GM12878 (cell line): ENCODE data around the gene METTL8. TPM values are rescaled to one million over a fixed set of nuclear protein-coding genes. Genes with fewer than 3 reads are reported as not detected.

ENCODE experiments used
- ATAC-seq: fragments of 200-7000 bp; cut with Tn5 transposase; 3 replicates; pipeline ENCODE4 v1.9.1; 2020; ENCODE audit warnings: mild to moderate bottlenecking, moderate library complexity
- BruUV-seq: library from RNA; stranded (reverse); fragments of 400-500 nt; replicated peaks from 2 replicates; lab custom pipeline; 2021; lab: Mats Ljungman, UMichigan
- CTCF ChIA-PET: fragments of 300-600 bp; sonication (Branson Sonifier 250); formaldehyde crosslinking; extraction: SDS; loops from one replicate; lab custom pipeline; 2021; ENCODE audit warnings: inconsistent platforms; lab: Yijun Ruan, JAX
- POLR2A ChIA-PET: fragments of 350-600 bp; formaldehyde crosslinking; extraction: SDS; loops from one replicate; lab custom pipeline; 2021; ENCODE audit warnings: inconsistent platforms; lab: Charles Lee
- RAD21 ChIA-PET: fragments of 300-600 bp; sonication (Branson Sonifier 250); formaldehyde crosslinking; loops from one replicate; lab custom pipeline; 2023; ENCODE audit warnings: antibody characterized with exemption; ENCODE audit not compliant: unreplicated experiment; lab: Charles Lee
- SMC1A ChIA-PET: fragments of 300-600 bp; sonication (Branson Sonifier 250); formaldehyde crosslinking; loops from one replicate; lab custom pipeline; 2023; ENCODE audit not compliant: unreplicated experiment, uncharacterized antibody; lab: Charles Lee
- DNase-seq: peaks from one replicate; pipeline ENCODE4 v3.0.0-alpha.2; 2011; ENCODE audit warnings: low read depth, low spot score
- FAIRE-seq: peaks from 3 replicates; lab custom pipeline; 2011; peaks lifted over from hg19 to GRCh38; lab: Jason Lieb, UNC
- H2AFZ ChIP-seq: 2 replicates; pipeline ENCODE4 v1.6.0; 2011; ENCODE audit warnings: low read depth, low read length, control low read depth; ENCODE audit not compliant: control insufficient read depth
- H3K27ac ChIP-seq: 2 replicates; pipeline ENCODE4 v1.5.1; 2011; ENCODE audit warnings: control low read depth; ENCODE audit not compliant: control insufficient read depth, insufficient read depth
- H3K27me3 ChIP-seq, 2 experiments: replicated peaks in 1 of 2; 2 replicates each; pipeline versions ENCODE4 v1.6.0 to v1.6.1; 2011; ENCODE audit warnings: low read length in 1 of 2; ENCODE audit not compliant: control insufficient read depth in 2 of 2, insufficient read depth in 2 of 2
- H3K36me3 ChIP-seq, 2 experiments: 2 replicates each; pipeline ENCODE4 v1.5.1; 2011; ENCODE audit warnings: low read length in 1 of 2; ENCODE audit not compliant: control insufficient read depth in 2 of 2, insufficient read depth in 2 of 2
- H3K4me1 ChIP-seq: 2 replicates; pipeline ENCODE4 v1.6.1; 2011; ENCODE audit warnings: mild to moderate bottlenecking, low read length, moderate library complexity, mixed read lengths; ENCODE audit not compliant: control insufficient read depth, insufficient read depth
- H3K4me2 ChIP-seq: 2 replicates; pipeline ENCODE4 v1.6.0; 2011; ENCODE audit warnings: control low read depth; ENCODE audit not compliant: control insufficient read depth, insufficient read depth
- H3K4me3 ChIP-seq: fragments of 200-600 bp; sonication (generic); 2 replicates; pipeline ENCODE4 v1.5.1; 2016
- H3K79me2 ChIP-seq: 2 replicates; pipeline ENCODE4 v1.6.0; 2011; ENCODE audit warnings: low read length; ENCODE audit not compliant: control insufficient read depth, insufficient read depth
- H3K9ac ChIP-seq: 2 replicates; pipeline ENCODE4 v1.8.0; 2011; ENCODE audit warnings: low read length, control low read depth, mixed read lengths; ENCODE audit not compliant: control insufficient read depth, insufficient read depth
- H3K9me3 ChIP-seq: replicated peaks from 3 replicates; pipeline ENCODE4 v1.5.1; 2011; ENCODE audit warnings: mild to moderate bottlenecking, low read length; ENCODE audit not compliant: control insufficient read depth, insufficient read depth
- H4K20me1 ChIP-seq: 2 replicates; pipeline ENCODE4 v1.6.0; 2011; ENCODE audit not compliant: control insufficient read depth, insufficient read depth
- CTCF ChIP-seq, 3 experiments: IDR thresholded peaks in 2 of 3; conservative IDR thresholded peaks in 1 of 3; 2 replicates each; pipeline ENCODE4 v1.5.1; 2011; ENCODE audit warnings: low read depth in 3 of 3, low read length in 3 of 3, mild to moderate bottlenecking in 3 of 3, control low read depth in 2 of 3, moderate library complexity in 2 of 3, inconsistent platforms in 1 of 3, mixed read lengths in 1 of 3; ENCODE audit not compliant: control insufficient read depth in 2 of 3, insufficient read depth in 1 of 3; ENCODE audit errors: extremely low read depth in 1 of 3
- EGR1 ChIP-seq, 2 experiments: IDR thresholded peaks; 1 replicate in 1 of 2; 2 replicates in 1 of 2; pipeline ENCODE4 v1.6.1; 2011 to 2012; ENCODE audit warnings: low read depth in 2 of 2, low read length in 2 of 2, borderline replicate concordance in 1 of 2, mild to moderate bottlenecking in 1 of 2, moderate library complexity in 1 of 2
- HSF1 ChIP-seq: fragments of 150-350 bp; IDR thresholded peaks from 2 replicates; pipeline ENCODE4 v1.6.1; 2014; ENCODE audit warnings: mild to moderate bottlenecking, low read depth, low read length
- PAX5 ChIP-seq: IDR thresholded peaks from 2 replicates; pipeline ENCODE4 v1.6.1; 2011; ENCODE audit warnings: low read depth, low read length, borderline replicate concordance
- RAD21 ChIP-seq: IDR thresholded peaks from 2 replicates; pipeline ENCODE4 v1.6.1; 2011; ENCODE audit warnings: mild to moderate bottlenecking, low read depth, low read length, moderate library complexity; ENCODE audit not compliant: insufficient read depth
- YY1 ChIP-seq: IDR thresholded peaks from 2 replicates; pipeline ENCODE4 v1.6.1; 2011; ENCODE audit warnings: low read depth, mild to moderate bottlenecking, low read length
- ZNF217 ChIP-seq: fragments of 450-650 bp; IDR thresholded peaks from 2 replicates; pipeline ENCODE4 v1.6.1; 2017; ENCODE audit warnings: antibody characterized with exemption, mild to moderate bottlenecking
- WGBS: methylation state at CpG from one replicate; pipeline ENCODE4 v1.1.6; 2016; ENCODE audit warnings: low lambda C conversion rate; ENCODE audit not compliant: insufficient replicate concordance, insufficient coverage; ENCODE audit errors: missing lambda C conversion rate; 5-methylcytosine and 5-hydroxymethylcytosine counted together
- in situ Hi-C: fragments of 300-500 bp; cut with MboI; formaldehyde crosslinking; loops from 9 replicates; pipeline ENCODE4 v1.14.3; 2018; ENCODE audit warnings: mixed read lengths
- intact Hi-C: fragments of 100-400 bp; cut with micrococcal nuclease; formaldehyde crosslinking; loops from one replicate; pipeline ENCODE4 v1.14.2; 2022; ENCODE audit not compliant: unreplicated experiment
- polyA plus RNA-seq, 11 experiments: library from polyadenylated mRNA; depleted of rRNA in 4 of 11; unstranded in 6 of 11; stranded (reverse) in 5 of 11; fragments of >200 nt; fragmentation: Nextera tagmentation in 4 of 11; fragmentation: Illumina TruSeq in 1 of 11; extraction: Ambion mirVana in 4 of 11; extraction: Trizol in 1 of 11; gene quantifications; 1 replicate in 1 of 11; 2 replicates in 10 of 11; pipeline versions ENCODE4 v1.2.1 to v1.2.3, GENCODE V29; 2011 to 2016; ENCODE audit warnings: inconsistent platforms in 2 of 11, missing spikeins in 2 of 11, low read depth in 1 of 11
- total RNA-seq, 4 experiments: library from RNA; depleted of rRNA in 3 of 4; stranded (reverse); fragments of >200 nt in 3 of 4; fragmentation: Illumina TruSeq in 1 of 4; extraction: Trizol in 1 of 4; gene quantifications; 2 replicates each; pipeline versions ENCODE4 v1.2.1 to v1.2.3, GENCODE V29; 2013 to 2021

METTL8 gene
- total and polyA plus RNA-seq, 10 of the 15 experiments (the other 5 are each of a cell fraction or from before 2014, with no cell fraction given) = 30.8 to 96.3 (median 51.5) TPM

GRCh38 chr2:171447675-171448074 lies 13.9 kb upstream of the METTL8 start:
- Histone ChIP-seq H3K4me2 (no peak overlapping the region), H3K27me3 (no peaks in the 10 kb centered on the region), H3K27ac (no peak overlapping the region), H3K36me3 (peaks cover 2 to 11% of the 10 kb centered on the region in 2 experiments; a peak in 3 of 4 replicates)
- RAD21 ChIA-PET = interaction anchor here (1.1 to 1.5 kb wide), 2 partner anchors 473 to 475 kb away, joined by 3 to 4 read pairs; no protein-coding TSS in a partner anchor
- intact Hi-C loops = no loop called here
- no TSS peak for BruUV-seq
- no peak for DNase-seq
- CTCF ChIA-PET = interaction anchor here (0.5 to 1.5 kb wide), 6 partner anchors 31 to 475 kb away, joined by 3 to 6 read pairs (median 4); no protein-coding TSS in a partner anchor
- POLR2A ChIA-PET = no interaction called here
- no peak for TF ChIP-seq EGR1 (IDR thresholded peaks at IDR 0.05; ENCODE audit: borderline replicate concordance in 1 of 2, low read depth in 2 of 2, low read length in 2 of 2)
- no peak for TF ChIP-seq HSF1
- no peak for TF ChIP-seq ZNF217
- no peak for TF ChIP-seq YY1
- TF ChIP-seq CTCF (IDR thresholded peaks at IDR 0.05 in 2 of 3, conservative IDR thresholded peaks at IDR 0.05 in 1 of 3; ENCODE audit: control insufficient read depth in 2 of 3, extremely low read depth in 1 of 3, insufficient read depth in 1 of 3, low read depth in 3 of 3, low read length in 3 of 3) = peak; percentile 16 to 39 (median 22); a peak in 3 of 6 replicates
- peak; percentile 55 for TF ChIP-seq RAD21
- no peak for TF ChIP-seq PAX5
- TF ChIP-seq, all 136 proteins: peak for 2
- Histone ChIP-seq H3K4me1 (no peaks in the 10 kb centered on the region), H4K20me1 (no peaks in the 10 kb centered on the region), H3K9me3 (no peaks in the 10 kb centered on the region), H3K9ac (no peak overlapping the region), H3K4me3 (no peak overlapping the region), H2AFZ (no peak overlapping the region), H3K79me2 (no peaks in the 10 kb centered on the region)
- ATAC-seq (peak; percentile 41; the same call in 2 of the 3 replicates), FAIRE-seq (no peak)
- SMC1A ChIA-PET = interaction anchor here (0.8 to 2.6 kb wide), 2 partner anchors 10 to 291 kb away, joined by 3 to 8 read pairs; no protein-coding TSS in a partner anchor
- 100% methylated on average over 2 of the region's 2 CpGs for WGBS
- in situ Hi-C loops = loop anchor here (25.0 kb wide), 1 partner anchor 485 kb away; no protein-coding TSS in a partner anchor
